Parathyroid adenoma (tissue), 2 donors: ENCODE measurements around the gene WDHD1.
"Not testable (repeated sequence)": the region's sequence is repeated elsewhere in the genome, so short reads cannot be mapped to it uniquely, and the experiment has no call there.

Experiments
- H2AFZ ChIP-seq: fragments of 300-600 bp; sonication (generic); one replicate; pipeline ENCODE4 v1.7.0; 2017; ENCODE audit warnings: antibody characterized with exemption, mild to moderate bottlenecking
- H3K27ac ChIP-seq: fragments of 300-600 bp; sonication (generic); one replicate; pipeline ENCODE4 v1.7.0; 2017
- H3K27me3 ChIP-seq: fragments of 300-600 bp; sonication (generic); one replicate; pipeline ENCODE4 v1.7.0; 2017; ENCODE audit warnings: low read length; ENCODE audit not compliant: control insufficient read depth, insufficient read depth
- H3K36me3 ChIP-seq: fragments of 300-600 bp; sonication (generic); one replicate; pipeline ENCODE4 v1.7.0; 2017; ENCODE audit warnings: low read length; ENCODE audit not compliant: control insufficient read depth, insufficient read depth
- H3K4me1 ChIP-seq: fragments of 300-600 bp; sonication (generic); one replicate; pipeline ENCODE4 v1.7.0; 2017; ENCODE audit warnings: control low read depth
- H3K4me2 ChIP-seq: fragments of 300-600 bp; sonication (generic); one replicate; pipeline ENCODE4 v1.7.0; 2017; ENCODE audit warnings: low read length
- H3K4me3 ChIP-seq: fragments of 300-600 bp; sonication (generic); one replicate; pipeline ENCODE4 v1.7.0; 2017; ENCODE audit warnings: low read depth, low read length
- H3K79me2 ChIP-seq: fragments of 300-600 bp; sonication (generic); one replicate; pipeline ENCODE4 v1.7.0; 2017; ENCODE audit warnings: control low read depth
- H3K9ac ChIP-seq: fragments of 300-600 bp; sonication (generic); one replicate; pipeline ENCODE4 v1.7.0; 2017; ENCODE audit warnings: mild to moderate bottlenecking
- H3K9me3 ChIP-seq: fragments of 300-600 bp; sonication (generic); one replicate; pipeline ENCODE4 v1.7.0; 2017; ENCODE audit warnings: low read length; ENCODE audit not compliant: control insufficient read depth
- TF ChIP-seq, protein P1 (sequence below): fragments of 300-600 bp; sonication (generic); IDR thresholded peaks from one replicate; pipeline ENCODE4 v1.7.0; 2017; ENCODE audit warnings: antibody characterized with exemption, mild to moderate bottlenecking
- donor health status: primary hyperparathyroidism.

The WDHD1 gene

DNA sequence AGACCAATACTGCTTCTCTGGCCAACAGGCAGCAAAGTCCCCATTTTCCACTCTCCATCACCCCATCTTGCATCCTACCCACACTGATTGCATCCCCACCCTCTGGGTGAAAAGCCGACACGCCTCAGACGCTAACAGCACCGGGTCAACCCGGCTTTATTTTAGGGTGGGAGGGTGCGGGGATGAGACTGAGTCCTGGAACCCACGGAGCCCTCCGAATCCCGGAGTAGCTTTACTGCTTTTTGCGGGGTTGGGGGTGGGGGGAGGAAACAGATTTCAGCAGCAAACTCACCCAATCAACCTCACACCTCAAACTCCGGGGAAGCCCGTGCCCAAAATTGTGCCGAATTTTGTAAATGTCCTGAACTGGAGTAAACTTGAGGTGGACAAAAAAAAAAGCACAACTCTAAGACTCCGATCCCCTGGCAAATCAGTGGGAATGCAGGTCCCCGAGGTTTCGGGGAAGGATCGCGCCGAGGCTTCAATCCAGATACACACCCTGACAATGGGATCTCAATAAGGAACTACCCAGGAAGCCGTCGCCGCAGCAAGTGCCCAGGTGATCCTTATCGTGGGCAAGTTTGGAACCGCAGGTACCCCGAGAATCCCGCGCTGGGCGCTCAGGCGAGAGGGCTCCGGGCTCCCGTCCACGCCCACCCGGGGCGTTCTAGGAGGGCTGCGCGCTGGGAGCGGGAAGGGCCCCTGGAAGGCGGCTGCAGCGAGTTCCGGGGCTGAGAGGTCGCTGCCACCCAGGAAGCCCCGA, 125.3 kb downstream of the WDHD1 start:
- TF ChIP-seq, protein P1, sequence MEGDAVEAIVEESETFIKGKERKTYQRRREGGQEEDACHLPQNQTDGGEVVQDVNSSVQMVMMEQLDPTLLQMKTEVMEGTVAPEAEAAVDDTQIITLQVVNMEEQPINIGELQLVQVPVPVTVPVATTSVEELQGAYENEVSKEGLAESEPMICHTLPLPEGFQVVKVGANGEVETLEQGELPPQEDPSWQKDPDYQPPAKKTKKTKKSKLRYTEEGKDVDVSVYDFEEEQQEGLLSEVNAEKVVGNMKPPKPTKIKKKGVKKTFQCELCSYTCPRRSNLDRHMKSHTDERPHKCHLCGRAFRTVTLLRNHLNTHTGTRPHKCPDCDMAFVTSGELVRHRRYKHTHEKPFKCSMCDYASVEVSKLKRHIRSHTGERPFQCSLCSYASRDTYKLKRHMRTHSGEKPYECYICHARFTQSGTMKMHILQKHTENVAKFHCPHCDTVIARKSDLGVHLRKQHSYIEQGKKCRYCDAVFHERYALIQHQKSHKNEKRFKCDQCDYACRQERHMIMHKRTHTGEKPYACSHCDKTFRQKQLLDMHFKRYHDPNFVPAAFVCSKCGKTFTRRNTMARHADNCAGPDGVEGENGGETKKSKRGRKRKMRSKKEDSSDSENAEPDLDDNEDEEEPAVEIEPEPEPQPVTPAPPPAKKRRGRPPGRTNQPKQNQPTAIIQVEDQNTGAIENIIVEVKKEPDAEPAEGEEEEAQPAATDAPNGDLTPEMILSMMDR, result no peak
- Histone ChIP-seq H3K9me3 (no peaks in the 10 kb centered on the region), H3K9ac (no peak overlapping the region), H3K27ac (peak overlapping the region; percentile 77), H3K36me3 (no peaks in the 10 kb centered on the region), H3K79me2 (no peaks in the 10 kb centered on the region), H3K4me2 (peak overlapping the region; percentile 99), H3K4me3 (peak overlapping the region; percentile 71), H2AFZ (peak overlapping the region; percentile 98), H3K4me1 (no peaks in the 10 kb centered on the region), H3K27me3 (no peaks in the 10 kb centered on the region)

DNA sequence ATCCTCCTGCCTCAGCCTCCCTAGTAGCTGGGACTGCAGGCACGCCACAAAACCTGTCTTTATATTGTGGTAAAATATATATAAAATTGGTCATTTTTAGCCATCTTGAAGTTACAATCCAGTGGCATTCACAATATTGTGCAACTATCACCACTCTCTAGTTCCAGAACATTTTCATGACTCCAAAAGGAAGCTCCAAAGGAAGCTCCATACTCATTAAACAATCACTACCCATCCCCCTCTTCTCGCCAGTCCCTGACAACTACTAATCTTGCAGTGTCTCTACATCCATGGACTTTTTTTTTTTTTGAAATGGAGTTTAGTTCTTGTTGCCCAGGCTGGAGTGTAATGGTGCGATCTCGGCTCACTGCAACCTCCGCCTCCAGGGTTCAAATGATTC, 127.3 kb downstream of the WDHD1 start:
- Histone ChIP-seq H3K4me3 (no peak overlapping the region), H3K9me3 (no peaks in the 10 kb centered on the region), H2AFZ (no peak overlapping the region), H3K36me3 (no peaks in the 10 kb centered on the region), H3K9ac (no peak overlapping the region), H3K27ac (no peak overlapping the region), H3K4me1 (no peaks in the 10 kb centered on the region), H3K79me2 (no peaks in the 10 kb centered on the region), H3K4me2 (no peak overlapping the region), H3K27me3 (no peaks in the 10 kb centered on the region)
- TF ChIP-seq, protein P1, result no peak

DNA sequence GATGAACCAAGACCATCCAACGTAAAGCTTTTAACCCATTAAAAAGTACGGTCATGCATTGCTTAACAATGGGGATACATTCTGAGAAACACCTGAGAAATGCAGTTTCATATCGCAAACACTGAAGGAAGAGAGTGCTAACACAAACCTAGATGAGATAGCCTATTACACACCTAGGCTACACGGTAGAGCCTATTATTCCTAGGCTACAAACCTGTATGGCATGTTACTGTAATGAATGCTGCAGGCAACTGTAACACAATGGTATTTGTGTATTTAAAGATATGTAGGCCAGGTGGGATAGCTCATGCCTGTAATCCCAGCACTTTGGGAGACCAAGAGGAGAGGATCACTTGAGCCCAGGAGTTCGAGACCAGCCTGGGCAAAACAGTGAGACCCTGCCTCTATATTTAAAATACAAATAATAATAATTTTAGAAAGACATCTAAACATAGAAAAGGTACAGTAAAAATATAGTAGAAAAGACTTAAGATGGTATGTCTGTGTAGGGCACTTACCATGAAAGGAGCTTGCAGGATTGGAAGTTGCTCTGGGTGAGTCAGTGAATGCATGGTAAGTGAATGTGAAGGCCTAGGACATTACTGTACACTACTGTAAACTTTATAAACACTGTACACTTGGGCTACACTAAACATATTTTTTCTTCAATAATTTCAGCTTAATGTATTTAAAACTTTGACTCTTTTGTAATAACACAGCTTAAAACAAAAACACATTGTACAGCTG, 128.9 kb downstream of the WDHD1 start:
- H3K9ac ChIP-seq, H2AFZ ChIP-seq, H3K4me2 ChIP-seq, H3K27me3 ChIP-seq, H3K4me3 ChIP-seq, H3K79me2 ChIP-seq, H3K27ac ChIP-seq, H3K36me3 ChIP-seq, H3K4me1 ChIP-seq, H3K9me3 ChIP-seq: not testable (repeated sequence)

DNA sequence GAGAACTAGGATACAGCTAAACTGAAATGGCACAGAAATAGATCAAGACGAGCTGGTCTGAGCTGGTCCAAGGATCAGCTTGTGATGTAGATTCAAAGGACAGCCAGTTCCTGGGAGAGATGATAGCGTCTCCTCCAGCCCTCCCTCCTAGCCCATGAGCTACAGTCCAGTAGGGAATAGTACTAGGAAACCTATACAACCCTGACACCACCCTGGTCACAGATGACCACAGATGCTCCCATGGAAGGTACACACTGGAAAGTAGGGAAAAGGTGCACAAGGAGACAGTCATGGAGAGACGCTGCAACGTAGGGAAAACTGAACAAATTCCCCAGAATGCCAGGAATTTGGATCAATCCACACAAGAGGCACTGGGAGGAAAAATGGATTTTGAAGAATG, 131.2 kb downstream of the WDHD1 start:
- TF ChIP-seq, protein P1, result no peak
- H3K27me3 ChIP-seq, result no peaks in the 10 kb centered on the region
- no peak overlapping the region for H3K4me3 ChIP-seq
- no peaks in the 10 kb centered on the region for H3K9me3 ChIP-seq
- H3K4me2 ChIP-seq, result no peak overlapping the region
- H3K79me2 ChIP-seq, result peaks cover 4% of the 10 kb centered on the region
- no peaks in the 10 kb centered on the region for H3K4me1 ChIP-seq
- H3K9ac ChIP-seq, result no peak overlapping the region
- H3K36me3 ChIP-seq, result no peaks in the 10 kb centered on the region
- H3K27ac ChIP-seq, result no peak overlapping the region
- H2AFZ ChIP-seq, result no peak overlapping the region

DNA sequence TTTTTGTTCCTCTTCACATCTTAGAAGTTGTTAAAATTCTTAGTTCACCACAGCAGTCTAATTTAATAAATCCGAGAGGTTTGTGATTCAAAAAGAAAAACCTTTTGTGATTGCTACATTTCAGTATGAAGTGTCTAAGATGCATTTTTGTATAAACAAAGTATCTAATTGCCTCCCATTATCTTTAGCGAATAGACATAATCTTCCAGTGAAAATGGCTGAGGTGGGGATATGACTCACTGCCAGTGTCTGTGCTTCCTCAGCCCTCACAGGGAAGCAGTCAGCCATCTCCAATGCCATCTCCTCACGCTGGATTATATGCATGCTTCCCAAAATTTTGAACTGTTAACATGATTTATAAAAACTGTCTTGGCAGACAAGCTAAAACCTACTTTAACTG, 131.9 kb downstream of the WDHD1 start:
- Histone ChIP-seq H3K9me3 (no peaks in the 10 kb centered on the region), H2AFZ (no peak overlapping the region), H3K4me1 (no peaks in the 10 kb centered on the region), H3K9ac (no peak overlapping the region), H3K27ac (no peak overlapping the region), H3K79me2 (peaks cover 4% of the 10 kb centered on the region), H3K4me3 (no peak overlapping the region), H3K36me3 (no peaks in the 10 kb centered on the region), H3K4me2 (no peak overlapping the region), H3K27me3 (no peaks in the 10 kb centered on the region)
- TF ChIP-seq, protein P1, result no peak
